ENCODE measurements around the gene SF3A1.
A peak's percentile ranks its signal among the peaks of the same experiment; 100 is the strongest.

Gene SF3A1

DNA sequence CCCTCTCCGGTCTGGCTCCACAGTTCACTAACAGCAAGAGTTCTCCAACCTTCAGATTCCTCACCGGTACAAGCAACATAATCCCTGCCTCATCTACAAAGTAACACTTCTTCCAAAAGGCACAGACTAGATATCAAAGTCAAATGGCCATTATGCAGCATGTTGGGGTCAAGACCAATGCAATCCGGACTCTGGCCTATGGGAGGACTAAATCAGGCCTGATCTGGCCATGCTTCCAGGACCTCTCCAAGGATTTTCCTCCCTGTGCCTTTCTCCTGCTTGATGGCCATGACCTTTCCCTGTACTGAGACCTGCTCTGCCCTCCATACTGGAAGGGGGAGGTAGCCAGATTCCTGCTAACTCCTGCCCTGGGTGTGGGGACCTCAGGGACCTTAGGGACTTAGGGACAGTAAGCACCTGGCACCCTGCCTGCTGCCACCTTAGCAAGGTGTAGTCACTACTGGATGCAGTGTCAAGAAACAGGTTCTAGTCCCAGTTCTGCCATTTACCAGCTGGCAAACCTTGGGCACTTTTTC is 36.6 kb downstream of the SF3A1 start:
- TF ChIP-seq, protein P1, sequence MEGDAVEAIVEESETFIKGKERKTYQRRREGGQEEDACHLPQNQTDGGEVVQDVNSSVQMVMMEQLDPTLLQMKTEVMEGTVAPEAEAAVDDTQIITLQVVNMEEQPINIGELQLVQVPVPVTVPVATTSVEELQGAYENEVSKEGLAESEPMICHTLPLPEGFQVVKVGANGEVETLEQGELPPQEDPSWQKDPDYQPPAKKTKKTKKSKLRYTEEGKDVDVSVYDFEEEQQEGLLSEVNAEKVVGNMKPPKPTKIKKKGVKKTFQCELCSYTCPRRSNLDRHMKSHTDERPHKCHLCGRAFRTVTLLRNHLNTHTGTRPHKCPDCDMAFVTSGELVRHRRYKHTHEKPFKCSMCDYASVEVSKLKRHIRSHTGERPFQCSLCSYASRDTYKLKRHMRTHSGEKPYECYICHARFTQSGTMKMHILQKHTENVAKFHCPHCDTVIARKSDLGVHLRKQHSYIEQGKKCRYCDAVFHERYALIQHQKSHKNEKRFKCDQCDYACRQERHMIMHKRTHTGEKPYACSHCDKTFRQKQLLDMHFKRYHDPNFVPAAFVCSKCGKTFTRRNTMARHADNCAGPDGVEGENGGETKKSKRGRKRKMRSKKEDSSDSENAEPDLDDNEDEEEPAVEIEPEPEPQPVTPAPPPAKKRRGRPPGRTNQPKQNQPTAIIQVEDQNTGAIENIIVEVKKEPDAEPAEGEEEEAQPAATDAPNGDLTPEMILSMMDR (IDR thresholded peaks at IDR 0.05; ENCODE audit: borderline replicate concordance, control extremely low read depth, extremely low read depth, insufficient read depth, missing control alignments): no peak
- in situ Hi-C loops (cut with MboI; ENCODE audit: low sequenced_read_pairs, unreplicated experiment): no loop called here
- no peak for DNase-seq (ENCODE audit: low spot score)

DNA sequence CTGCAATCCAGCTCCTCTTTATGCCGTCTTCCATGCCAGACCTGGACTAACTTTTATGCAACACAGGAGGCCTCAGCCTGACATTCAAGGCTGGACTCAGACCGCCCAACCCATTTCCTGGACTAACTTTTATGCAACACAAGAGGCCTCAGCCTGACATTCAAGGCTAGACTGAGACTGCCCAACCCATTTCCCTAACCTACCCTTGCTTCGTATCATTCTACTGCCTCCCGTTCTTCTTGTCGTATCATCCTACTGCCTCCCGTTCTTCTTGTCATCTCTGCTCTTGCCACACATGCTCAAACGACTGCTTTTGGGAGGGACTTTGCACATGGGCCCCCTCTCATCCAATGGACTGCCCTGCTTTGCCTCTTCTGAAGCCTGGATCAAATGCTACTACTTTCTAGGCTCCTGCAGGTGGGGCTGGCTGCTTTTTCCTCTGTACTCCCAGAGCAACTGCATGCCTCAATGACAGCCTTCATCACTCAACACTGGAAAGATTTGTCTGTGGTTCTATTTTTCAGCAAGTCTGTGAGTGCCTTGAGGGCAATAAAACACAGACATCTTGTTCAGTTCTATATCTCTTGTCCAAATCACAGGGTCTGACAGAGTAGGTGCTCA is 37.8 kb downstream of the SF3A1 start:
- in situ Hi-C loops (cut with MboI; ENCODE audit: low sequenced_read_pairs, unreplicated experiment): no loop called here
- TF ChIP-seq, protein P1 (IDR thresholded peaks at IDR 0.05; ENCODE audit: borderline replicate concordance, control extremely low read depth, extremely low read depth, insufficient read depth, missing control alignments): no peak
- DNase-seq (ENCODE audit: low spot score): no peak

DNA sequence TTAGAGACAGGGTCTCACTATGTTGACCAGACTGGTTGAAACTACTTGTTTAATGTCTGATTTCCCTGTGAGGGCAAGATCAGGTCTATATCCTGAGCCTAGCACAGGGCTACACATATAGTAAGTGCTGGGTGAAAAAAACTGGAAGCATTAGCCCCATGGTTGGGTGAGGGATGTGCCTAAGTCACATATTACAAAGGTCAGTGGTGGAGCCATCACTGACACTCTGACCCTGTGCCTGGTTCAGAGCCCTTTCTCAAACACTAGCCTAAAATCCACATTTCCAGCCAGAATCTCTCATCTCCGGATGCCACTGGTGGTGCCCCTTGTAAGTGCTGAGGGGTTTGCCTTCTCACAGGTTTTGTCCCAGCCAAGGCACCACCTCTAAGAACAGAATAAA is 38.9 kb downstream of the SF3A1 start:
- no peak for DNase-seq (ENCODE audit: low spot score)
- TF ChIP-seq, protein P1 (IDR thresholded peaks at IDR 0.05; ENCODE audit: borderline replicate concordance, control extremely low read depth, extremely low read depth, insufficient read depth, missing control alignments): no peak
- in situ Hi-C loops (cut with MboI; ENCODE audit: low sequenced_read_pairs, unreplicated experiment): no loop called here

GRCh38 chr22:30315962-30316576 is 40.6 kb downstream of the SF3A1 start:
- DNase-seq (ENCODE audit: low spot score): no peak
- in situ Hi-C loops (cut with MboI; ENCODE audit: low sequenced_read_pairs, unreplicated experiment): no loop called here
- TF ChIP-seq, protein P1 (IDR thresholded peaks at IDR 0.05; ENCODE audit: borderline replicate concordance, control extremely low read depth, extremely low read depth, insufficient read depth, missing control alignments): no peak

DNA sequence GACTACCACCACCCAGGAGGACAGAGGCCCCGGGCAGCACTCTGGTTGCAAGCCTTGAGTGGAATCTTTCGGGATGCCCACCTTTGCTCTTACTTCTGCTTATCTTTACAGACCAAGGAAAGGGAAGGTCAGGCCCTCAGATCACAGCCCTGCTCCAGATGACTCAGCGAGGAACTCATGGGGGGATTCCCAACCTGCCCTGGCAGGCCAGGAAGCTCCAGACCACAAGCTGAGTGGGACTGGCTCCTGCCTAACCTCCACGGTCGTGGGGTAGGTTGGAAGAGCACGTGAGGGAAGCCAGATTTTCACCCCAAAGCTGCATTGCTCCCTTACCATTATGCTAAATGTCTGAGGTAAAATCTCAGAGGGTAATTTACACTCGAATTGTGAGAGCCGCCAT is 41.8 kb downstream of the SF3A1 start:
- DNase-seq (ENCODE audit: low spot score): peak; percentile 50
- TF ChIP-seq, protein P1 (IDR thresholded peaks at IDR 0.05; ENCODE audit: borderline replicate concordance, control extremely low read depth, extremely low read depth, insufficient read depth, missing control alignments): no peak
- in situ Hi-C loops (cut with MboI; ENCODE audit: low sequenced_read_pairs, unreplicated experiment): no loop called here

GRCh38 chr22:30313527-30314363 is 42.9 kb downstream of the SF3A1 start:
- TF ChIP-seq, protein P1 (IDR thresholded peaks at IDR 0.05; ENCODE audit: borderline replicate concordance, control extremely low read depth, extremely low read depth, insufficient read depth, missing control alignments): no peak
- no peak for DNase-seq (ENCODE audit: low spot score)
- in situ Hi-C loops (cut with MboI; ENCODE audit: low sequenced_read_pairs, unreplicated experiment): no loop called here

All from GM13976 (cell line).